Panc1 (cell line): ENCODE measurements around the gene LRFN2. TPM values are rescaled to one million over a fixed set of nuclear protein-coding genes. Genes with fewer than 3 reads are reported as not detected.

Source experiments
- ATAC-seq: fragments of 200-7000 bp; cut with Tn5 transposase; 2 replicates; pipeline ENCODE4 v1.9.1; 2020; ENCODE audit warnings: mild to moderate bottlenecking, moderate library complexity
- BruUV-seq: library from RNA; stranded (reverse); fragments of 400-500 nt; replicated peaks from 2 replicates; lab custom pipeline; 2021; lab: Mats Ljungman, UMichigan
- CTCF ChIA-PET: fragments of 300-600 bp; sonication (Branson Sonifier 250); formaldehyde crosslinking; loops from one replicate; lab custom pipeline; 2022; ENCODE audit warnings: antibody characterized with exemption; lab: Charles Lee
- POLR2A ChIA-PET: fragments of 300-600 bp; sonication (Branson Sonifier 250); formaldehyde crosslinking; loops from one replicate; lab custom pipeline; 2022; ENCODE audit warnings: antibody characterized with exemption; lab: Charles Lee
- DNase-seq: peaks from one replicate; pipeline ENCODE4 v3.0.0-alpha.2; 2010; ENCODE audit warnings: low read depth, low spot score
- H3K27ac ChIP-seq: 2 replicates; pipeline ENCODE4 v1.5.1; 2011; ENCODE audit warnings: mild to moderate bottlenecking, low read length, inconsistent platforms
- H3K27me3 ChIP-seq: fragments of 200-500 bp; sonication (Bioruptor generic); 2 replicates; pipeline ENCODE4 v1.6.0; 2014; ENCODE audit warnings: low read length, inconsistent platforms; ENCODE audit not compliant: control insufficient read depth, insufficient read depth
- H3K36me3 ChIP-seq: fragments of 200-500 bp; sonication (Bioruptor generic); 2 replicates; pipeline ENCODE4 v1.5.1; 2014; ENCODE audit warnings: inconsistent platforms, mild to moderate bottlenecking, low read length, moderate library complexity; ENCODE audit not compliant: control insufficient read depth, insufficient read depth
- H3K4me1 ChIP-seq: 2 replicates; pipeline ENCODE4 v1.5.1; 2011; ENCODE audit warnings: inconsistent platforms, mild to moderate bottlenecking, low read length, moderate library complexity; ENCODE audit not compliant: control insufficient read depth, insufficient read depth
- H3K4me3 ChIP-seq, 2 experiments: 2 replicates each; pipeline ENCODE4 v1.5.1; 2011 to 2012; ENCODE audit warnings: low read depth in 2 of 2, low read length in 2 of 2, mild to moderate bottlenecking in 2 of 2, inconsistent platforms in 1 of 2, moderate library complexity in 1 of 2
- H3K9me3 ChIP-seq: fragments of 200-500 bp; sonication (Bioruptor generic); 2 replicates; pipeline ENCODE4 v1.5.1; 2014; ENCODE audit warnings: low read depth, mild to moderate bottlenecking, inconsistent platforms, low read length, moderate library complexity; ENCODE audit not compliant: control insufficient read depth, insufficient read depth
- CTCF ChIP-seq: fragments of 450-650 bp; IDR thresholded peaks from 2 replicates; pipeline ENCODE4 v1.5.1; 2017; ENCODE audit warnings: mild to moderate bottlenecking
- POLR2AphosphoS5 ChIP-seq: IDR thresholded peaks from 2 replicates; pipeline ENCODE4 v1.6.1; 2012; ENCODE audit warnings: mild to moderate bottlenecking, low read depth, low read length, moderate library complexity
- REST ChIP-seq, 2 experiments: IDR thresholded peaks; 2 replicates each; pipeline ENCODE4 v1.6.1; 2011 to 2012; ENCODE audit warnings: low read depth in 2 of 2, control low read depth in 1 of 2, low read length in 1 of 2, mild to moderate bottlenecking in 1 of 2, moderate library complexity in 1 of 2; ENCODE audit not compliant: insufficient read depth in 1 of 2
- SIN3A ChIP-seq: IDR thresholded peaks from 2 replicates; pipeline ENCODE4 v1.6.1; 2012; ENCODE audit warnings: low read depth, mild to moderate bottlenecking, low read length, moderate library complexity, borderline replicate concordance; ENCODE audit not compliant: insufficient read depth
- TCF7L2 ChIP-seq: IDR thresholded peaks from 2 replicates; pipeline ENCODE4 v1.6.1; 2011; ENCODE audit warnings: mild to moderate bottlenecking, low read depth, low read length, inconsistent platforms
- in situ Hi-C: cut with HindIII; loops from 2 replicates; pipeline ENCODE4 v1.10.0; 2016; ENCODE audit warnings: low sequenced_read_pairs, low pct_unique_long_range_greater_than_20kb
- intact Hi-C: fragments of 100-400 bp; cut with micrococcal nuclease; formaldehyde crosslinking; loops from one replicate; pipeline ENCODE4 v1.10.0; 2022; ENCODE audit not compliant: unreplicated experiment
- total RNA-seq: library from RNA; stranded (reverse); gene quantifications from one replicate; pipeline ENCODE4 v1.2.1, GENCODE V29; 2021; ENCODE audit not compliant: unreplicated experiment

LRFN2 gene
- total RNA-seq, 1 experiment from 2014 or later, result 0.05 TPM

GRCh38 chr6:40492187-40492586, 95.0 kb downstream of the LRFN2 start:
- Histone ChIP-seq H3K36me3 (no peaks in the 10 kb centered on the region), H3K4me3 (no peak overlapping the region), H3K9me3 (no peaks in the 10 kb centered on the region), H3K27me3 (peaks cover 5% of the 10 kb centered on the region; the same call in 1 of the 2 replicates), H3K4me1 (no peaks in the 10 kb centered on the region), H3K27ac (no peak overlapping the region)
- in situ Hi-C loops (no loop called here), intact Hi-C loops (no loop called here)
- CTCF ChIA-PET, result no interaction called here
- POLR2A ChIA-PET, result no interaction called here
- BruUV-seq, result no TSS peak
- ATAC-seq (no peak), DNase-seq (no peak)
- TF ChIP-seq REST (IDR thresholded peaks at IDR 0.05; ENCODE audit: insufficient read depth in 1 of 2, low read depth in 2 of 2, low read length in 1 of 2), result no peak

- DNase-seq, result no peak
- ChIA-PET CTCF (no interaction called here), POLR2A (no interaction called here)
- no peak for TF ChIP-seq CTCF
- no peak for TF ChIP-seq REST (IDR thresholded peaks at IDR 0.05; ENCODE audit: insufficient read depth in 1 of 2, low read depth in 2 of 2, low read length in 1 of 2)
- TF ChIP-seq SIN3A, result no peak
- TF ChIP-seq TCF7L2, result no peak
- no peak for TF ChIP-seq POLR2AphosphoS5
- intact Hi-C loops (no loop called here), in situ Hi-C loops (no loop called here)
- Histone ChIP-seq H3K4me3 (no peak overlapping the region), H3K4me1 (no peaks in the 10 kb centered on the region), H3K36me3 (no peaks in the 10 kb centered on the region), H3K9me3 (no peaks in the 10 kb centered on the region), H3K27ac (no peak overlapping the region), H3K27me3 (peaks cover 3% of the 10 kb centered on the region; the same call in 1 of the 2 replicates)
- no TSS peak for BruUV-seq
- no peak for ATAC-seq
These were observed 96.7 kb downstream of the LRFN2 start for GRCh38 chr6:40490508-40490907.
